ENCODE measurements around the gene EPO.

- TF ChIP-seq CTCF (conservative IDR thresholded peaks at IDR 0.05) (no peak), ZFX (IDR thresholded peaks at IDR 0.05) (no peak)
Measured at GRCh38 chr7:100722480-100723212, 2.4 kb downstream of the EPO start.
